H1 (cell line): Measurements from ENCODE around the gene ANK3. TPM values are rescaled to one million over a fixed set of nuclear protein-coding genes. Genes with fewer than 3 reads are reported as not detected.

Experiments used
- CTCF ChIA-PET: fragments of 300-600 bp; sonication (Branson Sonifier 250); formaldehyde crosslinking; loops from one replicate; lab custom pipeline; 2021; ENCODE audit not compliant: partially characterized antibody; lab: Charles Lee
- POLR2A ChIA-PET: fragments of 300-600 bp; sonication (Branson Sonifier 250); formaldehyde crosslinking; loops from one replicate; lab custom pipeline; 2021; ENCODE audit warnings: inconsistent platforms; ENCODE audit not compliant: partially characterized antibody; lab: Charles Lee
- DNase-seq, 2 experiments: peaks; one replicate each; pipeline versions ENCODE4 v3.0.0 to v3.0.0-alpha.2; 2010 to 2022; ENCODE audit warnings: low spot score in 2 of 2, low read depth in 1 of 2, mixed read lengths in 1 of 2
- FAIRE-seq: peaks from 2 replicates; lab custom pipeline; 2011; peaks lifted over from hg19 to GRCh38; lab: Jason Lieb, UNC
- H2AFZ ChIP-seq: 2 replicates; pipeline ENCODE4 v1.8.1; 2012; ENCODE audit warnings: low read length, inconsistent platforms
- H2AK5ac ChIP-seq: 2 replicates; pipeline ENCODE4 v1.6.1; 2013; ENCODE audit warnings: low read depth, low read length
- H2BK120ac ChIP-seq: replicated peaks from 2 replicates; pipeline ENCODE3; 2013; ENCODE audit warnings: low read depth, low read length, inconsistent platforms
- H2BK12ac ChIP-seq: 2 replicates; pipeline ENCODE4 v1.6.1; 2013; ENCODE audit warnings: low read depth, low read length
- H2BK15ac ChIP-seq: 2 replicates; pipeline ENCODE4 v1.6.1; 2013; ENCODE audit warnings: low read length
- H2BK20ac ChIP-seq: 2 replicates; pipeline ENCODE4 v1.6.1; 2013; ENCODE audit warnings: low read length
- H2BK5ac ChIP-seq: 2 replicates; pipeline ENCODE4 v1.6.1; 2013; ENCODE audit warnings: low read depth, low read length
- H3K14ac ChIP-seq: 2 replicates; pipeline ENCODE4 v1.6.1; 2013; ENCODE audit warnings: inconsistent platforms; ENCODE audit not compliant: insufficient read length
- H3K18ac ChIP-seq: 2 replicates; pipeline ENCODE4 v1.6.1; 2013; ENCODE audit warnings: low read length; ENCODE audit errors: extremely low read depth
- H3K23ac ChIP-seq: 2 replicates; pipeline ENCODE4 v1.6.1; 2013; ENCODE audit warnings: inconsistent platforms; ENCODE audit not compliant: insufficient read length
- H3K23me2 ChIP-seq: 2 replicates; pipeline ENCODE4 v1.6.1; 2013; ENCODE audit warnings: low read depth, low read length
- H3K27ac ChIP-seq: 2 replicates; pipeline ENCODE4 v1.6.1; 2011; ENCODE audit warnings: low read depth, low read length, inconsistent platforms
- H3K27me3 ChIP-seq, 4 experiments: replicated peaks in 1 of 4; 1 replicate in 1 of 4; 2 replicates in 3 of 4; pipeline versions ENCODE4 v1.6.1 to v1.8.1; 2011 to 2013; ENCODE audit warnings: low read length in 3 of 4, mild to moderate bottlenecking in 3 of 4, inconsistent platforms in 2 of 4, mixed read lengths in 2 of 4, moderate library complexity in 1 of 4; ENCODE audit not compliant: control insufficient read depth in 3 of 4, insufficient read depth in 3 of 4; ENCODE audit errors: extremely low read depth in 1 of 4
- H3K36me3 ChIP-seq, 4 experiments: 2 replicates each; pipeline versions ENCODE4 v1.6.1 to v1.8.1; 2011 to 2013; ENCODE audit warnings: mild to moderate bottlenecking in 4 of 4, low read length in 3 of 4, moderate library complexity in 2 of 4, control low read depth in 1 of 4, inconsistent platforms in 1 of 4; ENCODE audit not compliant: insufficient read depth in 4 of 4, control insufficient read depth in 2 of 4
- H3K4ac ChIP-seq: replicated peaks from 2 replicates; pipeline ENCODE3; 2013; ENCODE audit warnings: low read length, low read depth, mixed read lengths, inconsistent platforms; ENCODE audit not compliant: insufficient read length
- H3K4me1 ChIP-seq, 4 experiments: replicated peaks in 1 of 4; 1 replicate in 1 of 4; 2 replicates in 3 of 4; pipeline versions ENCODE4 v1.6.1 to v1.8.1; 2011 to 2013; ENCODE audit warnings: low read length in 3 of 4, inconsistent platforms in 2 of 4, mixed read lengths in 1 of 4; ENCODE audit not compliant: insufficient read depth in 4 of 4, control insufficient read depth in 3 of 4
- H3K4me2 ChIP-seq, 2 experiments: 2 replicates each; pipeline versions ENCODE4 v1.6.1 to v1.8.1; 2011 to 2013; ENCODE audit warnings: low read depth in 2 of 2, low read length in 2 of 2, control low read depth in 1 of 2, inconsistent platforms in 1 of 2, mild to moderate bottlenecking in 1 of 2; ENCODE audit not compliant: insufficient read depth in 1 of 2
- H3K4me3 ChIP-seq, 4 experiments: fragments of 200-600, 300-600 bp in 1 of 4; sonication (generic), shearing (Covaris generic), sonication (Bioruptor Twin) in 1 of 4; 2 replicates each; pipeline versions ENCODE4 v1.5.1 to v1.8.1; 2011 to 2016; ENCODE audit warnings: low read length in 4 of 4, low read depth in 3 of 4, control low read depth in 2 of 4, inconsistent platforms in 2 of 4, mild to moderate bottlenecking in 2 of 4, mixed read lengths in 1 of 4, moderate library complexity in 1 of 4; ENCODE audit not compliant: insufficient read depth in 2 of 4; ENCODE audit errors: extremely low read depth in 1 of 4
- H3K56ac ChIP-seq: replicated peaks from 2 replicates; pipeline ENCODE3; 2013; ENCODE audit warnings: low read depth, mild to moderate bottlenecking, mixed read lengths, low read length, inconsistent platforms; ENCODE audit not compliant: insufficient read length
- H3K79me1 ChIP-seq: 2 replicates; pipeline ENCODE4 v1.6.1; 2013; ENCODE audit warnings: low read depth, low read length, control low read depth
- H3K79me2 ChIP-seq, 2 experiments: 2 replicates each; pipeline versions ENCODE4 v1.6.1 to v1.8.1; 2012 to 2013; ENCODE audit warnings: low read length in 2 of 2, mild to moderate bottlenecking in 2 of 2, inconsistent platforms in 1 of 2; ENCODE audit not compliant: insufficient read depth in 2 of 2, control insufficient read depth in 1 of 2
- H3K9ac ChIP-seq, 4 experiments: replicated peaks in 1 of 4; 1 replicate in 1 of 4; 2 replicates in 3 of 4; pipeline versions ENCODE4 v1.6.1 to v1.8.1; 2011 to 2013; ENCODE audit warnings: low read depth in 3 of 4, low read length in 3 of 4, control low read depth in 2 of 4, mild to moderate bottlenecking in 2 of 4, moderate library complexity in 2 of 4, inconsistent platforms in 1 of 4; ENCODE audit errors: extremely low read depth in 1 of 4
- H3K9me3 ChIP-seq, 2 experiments: 2 replicates each; pipeline versions ENCODE4 v1.6.1 to v1.8.1; 2012 to 2013; ENCODE audit warnings: mild to moderate bottlenecking in 2 of 2, moderate library complexity in 2 of 2, control low read depth in 1 of 2, inconsistent platforms in 1 of 2, low read depth in 1 of 2, low read length in 1 of 2, mixed read lengths in 1 of 2; ENCODE audit not compliant: insufficient read depth in 2 of 2
- H4K20me1 ChIP-seq, 2 experiments: replicated peaks in 1 of 2; 2 replicates each; pipeline versions ENCODE3 to v1.8.1; 2011 to 2013; ENCODE audit warnings: inconsistent platforms in 2 of 2, low read length in 2 of 2, mild to moderate bottlenecking in 1 of 2; ENCODE audit not compliant: insufficient read depth in 2 of 2, control insufficient read depth in 1 of 2
- H4K5ac ChIP-seq: 2 replicates; pipeline ENCODE4 v1.6.1; 2013; ENCODE audit warnings: low read length, low read depth, mixed read lengths, inconsistent platforms; ENCODE audit not compliant: insufficient read length
- H4K8ac ChIP-seq: 2 replicates; pipeline ENCODE4 v1.8.0; 2013; ENCODE audit warnings: mild to moderate bottlenecking, moderate library complexity, low read length, inconsistent platforms; ENCODE audit not compliant: insufficient read depth; ENCODE audit errors: extremely low read depth
- H4K91ac ChIP-seq: replicated peaks from 2 replicates; pipeline ENCODE3; 2013; ENCODE audit warnings: low read length, mixed read lengths, inconsistent platforms; ENCODE audit not compliant: insufficient read length
- ASH2L ChIP-seq: fragments of 200-600, 300-600 bp; sonication (generic); IDR thresholded peaks from one replicate; pipeline ENCODE4 v1.7.1; 2017; ENCODE audit warnings: low read length
- BCL11A ChIP-seq, 2 experiments: IDR thresholded peaks; one replicate each; pipeline ENCODE4 v1.6.1; 2011; ENCODE audit warnings: low read depth in 2 of 2, low read length in 2 of 2, mild to moderate bottlenecking in 2 of 2
- CTBP2 ChIP-seq: IDR thresholded peaks from 2 replicates; pipeline ENCODE4 v1.7.0; 2011; ENCODE audit warnings: borderline replicate concordance, mild to moderate bottlenecking, moderate library complexity, mixed read lengths, low read length; ENCODE audit not compliant: insufficient read depth, insufficient read length
- FOSL1 ChIP-seq: IDR thresholded peaks from 2 replicates; pipeline ENCODE4 v1.6.1; 2011; ENCODE audit warnings: mild to moderate bottlenecking, low read depth, low read length, moderate library complexity; ENCODE audit not compliant: insufficient read depth
- GABPA ChIP-seq: IDR thresholded peaks from 2 replicates; pipeline ENCODE4 v1.6.1; 2011; ENCODE audit warnings: mild to moderate bottlenecking, low read length, moderate library complexity, borderline replicate concordance; ENCODE audit not compliant: insufficient read depth
- HDAC6 ChIP-seq: IDR thresholded peaks from one replicate; pipeline ENCODE4 v1.7.1; 2012; ENCODE audit warnings: low read depth, mild to moderate bottlenecking, inconsistent platforms, low read length, moderate library complexity
- JUND ChIP-seq: IDR thresholded peaks from 2 replicates; pipeline ENCODE4 v1.6.1; 2011; ENCODE audit warnings: mild to moderate bottlenecking, improper control_type of control experiment, low read length
- POLR2A ChIP-seq, 2 experiments: IDR thresholded peaks; 1 replicate in 1 of 2; 2 replicates in 1 of 2; pipeline ENCODE4 v1.6.1; 2011; ENCODE audit warnings: low read depth in 2 of 2, low read length in 2 of 2, mild to moderate bottlenecking in 2 of 2; ENCODE audit errors: control extremely low read depth in 1 of 2
- RAD21 ChIP-seq, 2 experiments: IDR thresholded peaks in 1 of 2; conservative IDR thresholded peaks in 1 of 2; 2 replicates each; pipeline ENCODE4 v1.6.1; 2011; ENCODE audit warnings: low read depth in 2 of 2, low read length in 2 of 2, improper control_type of control experiment in 1 of 2, inconsistent platforms in 1 of 2, mild to moderate bottlenecking in 1 of 2, moderate library complexity in 1 of 2
- RFX5 ChIP-seq: IDR thresholded peaks from 2 replicates; pipeline ENCODE4 v1.6.1; 2011; ENCODE audit warnings: low read depth, low read length, improper control_type of control experiment, borderline replicate concordance
- SIN3A ChIP-seq, 2 experiments: IDR thresholded peaks in 1 of 2; conservative IDR thresholded peaks in 1 of 2; 2 replicates each; pipeline ENCODE4 v1.6.1; 2011 to 2012; ENCODE audit warnings: low read length in 2 of 2, improper control_type of control experiment in 1 of 2, low read depth in 1 of 2, mild to moderate bottlenecking in 1 of 2
- SIX5 ChIP-seq: IDR thresholded peaks from 2 replicates; pipeline ENCODE4 v1.6.1; 2011; ENCODE audit warnings: mild to moderate bottlenecking, low read depth, low read length
- SP1 ChIP-seq: IDR thresholded peaks from 2 replicates; pipeline ENCODE4 v1.6.1; 2011; ENCODE audit warnings: low read depth, low read length
- ZNF274 ChIP-seq: IDR thresholded peaks from 2 replicates; pipeline ENCODE4 v1.7.0; 2012; ENCODE audit warnings: low read length, borderline replicate concordance; ENCODE audit errors: extremely low read depth
- polyA plus RNA-seq, 7 experiments: library from polyadenylated mRNA; depleted of rRNA in 3 of 7; stranded (reverse) in 5 of 7; unstranded in 2 of 7; fragments of >200 nt in 5 of 7; fragments of 200-250 nt in 2 of 7; gene quantifications; 1 replicate in 5 of 7; 2 replicates in 1 of 7; 4 replicates in 1 of 7; pipeline versions ENCODE4 v1.2.1 to v1.2.3, GENCODE V29; 2011 to 2013; ENCODE audit warnings: missing spikeins in 2 of 7, mixed read lengths in 2 of 7
- total RNA-seq: library from RNA; stranded (reverse); fragmentation: NEBNext Ultra II Directional; extraction: Animal tissue kit (Norgen Biotek cat#: 25700); gene quantifications from 2 replicates; pipeline ENCODE4 v1.2.1, GENCODE V29; 2021
- TF ChIP-seq, protein P1 (sequence below): IDR thresholded peaks from 2 replicates; pipeline ENCODE4 v1.6.1; 2012; ENCODE audit warnings: inconsistent platforms

ANK3 gene
- total and polyA plus RNA-seq, 2 of the 8 experiments (the other 6 are each of a cell fraction or from before 2014, with no cell fraction given): 18.1 to 67.9 TPM

DNA sequence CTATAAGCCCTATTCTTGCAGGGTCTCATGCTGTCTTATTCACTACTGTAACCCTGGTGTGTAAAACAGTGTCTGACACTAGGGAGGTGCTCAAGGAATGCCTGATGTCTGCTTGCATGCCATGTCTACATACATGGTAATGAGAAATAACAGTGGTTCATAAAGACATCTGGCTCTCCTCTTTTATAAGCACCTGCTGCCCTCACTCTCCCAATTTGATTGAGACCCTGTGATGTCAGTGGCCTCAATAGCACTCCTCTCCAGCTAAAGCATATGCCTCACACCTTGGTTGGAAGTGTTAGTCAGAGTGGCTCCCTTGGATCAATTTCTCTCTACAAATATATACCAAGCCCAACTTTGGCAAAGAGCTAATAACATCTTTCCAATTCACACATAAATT is 30.6 kb downstream of the ANK3 start:
- no peak overlapping the region for H3K27ac ChIP-seq
- POLR2A ChIA-PET: interaction anchor here (1.7 kb wide), 1 partner anchor 17 kb away, joined by 5 read pairs; no protein-coding TSS in a partner anchor
- no peak overlapping the region for H2AK5ac ChIP-seq
- no peak overlapping the region for H3K56ac ChIP-seq
- no peak overlapping the region for H2BK120ac ChIP-seq
- H4K20me1 ChIP-seq: no peaks in the 10 kb centered on the region
- no peak overlapping the region for H3K4me2 ChIP-seq
- H3K79me1 ChIP-seq: no peaks in the 10 kb centered on the region
- no peak overlapping the region for H3K14ac ChIP-seq
- H2BK12ac ChIP-seq: no peak overlapping the region
- H3K27me3 ChIP-seq: no peaks in the 10 kb centered on the region
- no peak overlapping the region for H3K9ac ChIP-seq
- DNase-seq: no peak
- H4K91ac ChIP-seq: no peak overlapping the region
- H3K23me2 ChIP-seq: no peaks in the 10 kb centered on the region; the same call in 1 of the 2 replicates
- no peak overlapping the region for H4K8ac ChIP-seq
- no peak overlapping the region for H3K4me3 ChIP-seq
- no peak overlapping the region for H2BK5ac ChIP-seq
- H2BK15ac ChIP-seq: no peak overlapping the region
- no peaks in the 10 kb centered on the region for H3K36me3 ChIP-seq
- H3K9me3 ChIP-seq: no peaks in the 10 kb centered on the region
- no peak overlapping the region for H3K4ac ChIP-seq
- H3K79me2 ChIP-seq: no peaks in the 10 kb centered on the region
- CTCF ChIA-PET: interaction anchor here (1.0 to 1.5 kb wide), 3 partner anchors 9 to 18 kb away, joined by 3 to 4 read pairs (median 3); no protein-coding TSS in a partner anchor
- no peak overlapping the region for H2AFZ ChIP-seq
- H3K4me1 ChIP-seq: peaks cover 0 to 4% (median 2%) of the 10 kb centered on the region in 4 experiments; a peak in 2 of 7 replicates
- no peak overlapping the region for H3K18ac ChIP-seq
- H2BK20ac ChIP-seq: no peak overlapping the region
- H3K23ac ChIP-seq: no peak overlapping the region
- no peak for FAIRE-seq
- H4K5ac ChIP-seq: no peak overlapping the region
- no peak for TF ChIP-seq POLR2A (IDR thresholded peaks at IDR 0.05; ENCODE audit: control extremely low read depth in 1 of 2, low read depth in 2 of 2, low read length in 2 of 2)
- TF ChIP-seq BCL11A (IDR thresholded peaks at IDR 0.05; ENCODE audit: low read depth in 2 of 2, low read length in 2 of 2): no peak
- TF ChIP-seq RFX5: no peak
- TF ChIP-seq, protein P1, sequence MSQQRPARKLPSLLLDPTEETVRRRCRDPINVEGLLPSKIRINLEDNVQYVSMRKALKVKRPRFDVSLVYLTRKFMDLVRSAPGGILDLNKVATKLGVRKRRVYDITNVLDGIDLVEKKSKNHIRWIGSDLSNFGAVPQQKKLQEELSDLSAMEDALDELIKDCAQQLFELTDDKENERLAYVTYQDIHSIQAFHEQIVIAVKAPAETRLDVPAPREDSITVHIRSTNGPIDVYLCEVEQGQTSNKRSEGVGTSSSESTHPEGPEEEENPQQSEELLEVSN: no peak
- no peak for TF ChIP-seq RAD21 (IDR thresholded peaks at IDR 0.05 in 1 of 2, conservative IDR thresholded peaks at IDR 0.05 in 1 of 2; ENCODE audit: low read depth in 2 of 2, low read length in 2 of 2)
- TF ChIP-seq GABPA: no peak
- TF ChIP-seq SP1: no peak
- TF ChIP-seq HDAC6: no peak
- TF ChIP-seq JUND: no peak
- no peak for TF ChIP-seq SIN3A (conservative IDR thresholded peaks at IDR 0.05 in 1 of 2, IDR thresholded peaks at IDR 0.05 in 1 of 2; ENCODE audit: low read depth in 1 of 2, low read length in 2 of 2)
- no peak for TF ChIP-seq ASH2L
- no peak for TF ChIP-seq SIX5
- no peak for TF ChIP-seq ZNF274
- no peak for TF ChIP-seq CTBP2
- no peak for TF ChIP-seq FOSL1
